ENCODE measurements around the gene COPS9.

COPS9 gene

DNA sequence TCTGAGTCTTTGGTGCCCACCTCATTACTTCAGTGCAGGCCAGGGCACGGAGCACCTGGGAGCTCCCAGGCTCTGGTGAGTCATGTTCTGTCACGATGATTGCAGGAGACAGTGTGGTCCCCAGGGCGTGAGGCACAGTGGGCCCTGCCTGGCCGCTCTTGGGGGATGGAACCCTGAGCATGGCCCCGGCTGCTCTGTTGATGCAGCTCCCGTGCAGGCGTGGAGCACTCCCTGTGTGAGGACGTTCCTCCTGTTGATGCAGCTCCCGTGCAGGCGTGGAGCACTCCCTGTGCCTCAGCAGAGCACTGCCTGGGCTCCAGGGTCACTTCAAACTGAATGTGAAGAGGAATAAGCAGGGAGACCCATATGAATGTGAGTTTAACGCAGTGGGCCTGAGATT is 30.1 kb downstream of the COPS9 start:
- DNase-seq: no peak

- DNase-seq: no peak
Measured at GRCh38 chr2:240103136-240103535, 33.0 kb downstream of the COPS9 start.

- no peak for DNase-seq
Measured at GRCh38 chr2:240098349-240098748, 37.8 kb downstream of the COPS9 start.

DNA sequence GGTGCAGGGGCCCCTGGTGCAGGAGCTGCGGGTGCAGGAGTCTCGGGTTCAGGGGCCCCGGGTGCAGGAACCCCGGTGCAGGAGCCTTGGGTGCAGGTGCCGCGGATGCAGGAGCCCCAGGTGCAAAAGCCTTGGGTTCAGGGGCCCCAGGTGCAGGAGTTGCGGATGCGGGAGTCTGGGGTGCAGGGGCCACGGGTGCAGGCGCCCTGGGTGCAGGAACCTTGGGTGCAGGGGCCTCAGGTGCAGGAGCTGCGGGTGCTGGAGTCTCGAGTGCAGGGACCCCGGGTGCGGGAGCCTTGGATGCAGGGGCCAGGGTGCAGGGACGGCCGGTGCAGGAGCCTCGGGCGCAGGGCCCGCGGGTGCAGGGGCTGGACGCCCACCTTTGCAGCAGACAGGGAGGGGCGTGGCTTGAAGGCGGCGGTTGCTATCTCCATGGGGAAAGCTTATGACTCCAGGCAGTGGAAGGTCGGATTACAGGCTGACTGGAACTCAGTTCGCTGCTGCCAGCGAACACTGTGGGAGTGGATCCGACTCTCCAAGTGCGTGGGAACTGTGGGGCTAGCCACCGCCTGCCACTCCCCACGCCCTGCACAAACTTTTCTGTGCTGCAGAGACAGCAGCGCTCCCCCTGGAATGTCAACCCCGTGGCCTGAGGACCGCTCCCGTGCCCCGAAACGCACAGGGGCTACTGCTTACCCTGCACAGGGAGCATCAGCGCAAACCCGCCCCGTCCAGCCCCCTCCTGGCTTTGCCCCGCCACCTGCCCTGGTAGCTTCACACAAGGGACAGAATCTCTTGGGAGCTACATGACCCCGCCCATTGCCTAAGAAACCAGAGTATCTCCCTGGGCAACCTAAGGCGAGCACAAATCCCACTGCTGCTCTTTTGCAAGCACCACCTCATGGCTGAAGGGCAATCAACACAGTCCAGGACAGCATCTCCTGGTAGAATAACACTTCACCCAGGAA is 40.3 kb downstream of the COPS9 start:
- no peak for DNase-seq

GRCh38 chr2:240089306-240089705 is 46.8 kb downstream of the COPS9 start:
- no peak for DNase-seq

GRCh38 chr2:240086563-240086962 is 49.5 kb downstream of the COPS9 start:
- DNase-seq: no peak
